NCI-H2196 treated with DMSO at 0.1 percent for 48 hours (cell line): ENCODE data around the gene ADGRV1.

Experiments
- DNase-seq: peaks from one replicate; lab custom pipeline; 2025; ENCODE audit not compliant: unreplicated experiment; lab: John Stamatoyannopoulos, UW

The ADGRV1 gene

GRCh38 chr5:91095786-91096385 lies 537.3 kb downstream of the ADGRV1 start:
- no peak for DNase-seq

GRCh38 chr5:91098541-91098940 lies 539.9 kb downstream of the ADGRV1 start:
- DNase-seq, result no peak

GRCh38 chr5:91101600-91102379 lies 543.2 kb downstream of the ADGRV1 start:
- DNase-seq, result peak; percentile 3

- no peak for DNase-seq
Measured at GRCh38 chr5:91103353-91104061, 544.9 kb downstream of the ADGRV1 start.

GRCh38 chr5:91104062-91104448 lies 545.5 kb downstream of the ADGRV1 start:
- DNase-seq, result no peak

GRCh38 chr5:91106842-91107511 lies 548.4 kb downstream of the ADGRV1 start:
- no peak for DNase-seq

- DNase-seq, result no peak
Measured at GRCh38 chr5:91109634-91110033, 551.0 kb downstream of the ADGRV1 start.

- DNase-seq, result no peak
Measured at GRCh38 chr5:91110686-91111085, 552.1 kb downstream of the ADGRV1 start.

GRCh38 chr5:91111473-91112238 lies 553.1 kb downstream of the ADGRV1 start:
- DNase-seq, result no peak

GRCh38 chr5:91114658-91115057 lies 556.1 kb downstream of the ADGRV1 start:
- DNase-seq, result no peak

- no peak for DNase-seq
Measured at GRCh38 chr5:91118354-91118753, 559.8 kb downstream of the ADGRV1 start.

GRCh38 chr5:91118796-91119195 lies 560.2 kb downstream of the ADGRV1 start:
- no peak for DNase-seq

- DNase-seq, result no peak
Measured at GRCh38 chr5:91119217-91119616, 560.6 kb downstream of the ADGRV1 start.

- no peak for DNase-seq
Measured at GRCh38 chr5:91119981-91120850, 561.6 kb downstream of the ADGRV1 start.

- DNase-seq, result no peak
Measured at GRCh38 chr5:91121347-91121993, 562.9 kb downstream of the ADGRV1 start.

GRCh38 chr5:91122651-91123050 lies 564.1 kb downstream of the ADGRV1 start:
- DNase-seq, result no peak

GRCh38 chr5:91123291-91123690 lies 564.7 kb downstream of the ADGRV1 start:
- no peak for DNase-seq

GRCh38 chr5:91123901-91124300 lies 565.3 kb downstream of the ADGRV1 start:
- DNase-seq, result no peak

- no peak for DNase-seq
Measured at GRCh38 chr5:91125916-91126315, 567.3 kb downstream of the ADGRV1 start.
